Right atrium auricular region (tissue), 2 donors: ENCODE results near the gene TGFB1. TPM values are rescaled to one million over a fixed set of nuclear protein-coding genes. Genes with fewer than 3 reads are reported as not detected.
A peak's percentile ranks its signal among the peaks of the same experiment; 100 is the strongest.

Source experiments
- DNase-seq: peaks from one replicate; pipeline ENCODE4 v3.0.0-alpha.2; 2019; ENCODE audit warnings: low spot score
- H3K27ac ChIP-seq, 2 donors: fragments of 200-600 bp; sonication (generic); 1 replicate in 1 of 2; 2 replicates in 1 of 2; pipeline ENCODE4 v1.5.1; 2016 to 2019
- H3K27me3 ChIP-seq, 2 donors: fragments of 200-600 bp; sonication (generic); one replicate each; pipeline versions ENCODE4 v1.5.1 to v1.6.0; 2017 to 2019
- H3K36me3 ChIP-seq: fragments of 200-600 bp; sonication (generic); one replicate; pipeline ENCODE4 v1.5.1; 2016
- H3K4me1 ChIP-seq, 2 donors: fragments of 200-600 bp; sonication (generic); one replicate each; pipeline versions ENCODE4 v1.5.1 to v1.6.0; 2017 to 2019
- H3K4me3 ChIP-seq, 2 donors: fragments of 200-600 bp; sonication (generic); 1 replicate in 1 of 2; 2 replicates in 1 of 2; pipeline ENCODE4 v1.5.1; 2017 to 2019; ENCODE audit warnings: mild to moderate bottlenecking in 1 of 2, moderate library complexity in 1 of 2
- H3K9me3 ChIP-seq, 2 donors: fragments of 200-600 bp; sonication (generic); one replicate each; pipeline ENCODE4 v1.5.1; 2019
- CTCF ChIP-seq, 2 donors: fragments of 200-600 bp; sonication (generic); IDR thresholded peaks; one replicate each; pipeline ENCODE4 v1.5.1; 2019; ENCODE audit warnings: antibody characterized with exemption in 2 of 2
- total RNA-seq, 2 donors: library from RNA; depleted of rRNA; stranded (reverse); fragments of >200 nt; gene quantifications; one replicate each; pipeline ENCODE4 v1.1.0, GENCODE V29; 2016

TGFB1 gene
- total RNA-seq, 2 donors from 2014 or later = 17.6 to 33.7 TPM

- no peak for TF ChIP-seq CTCF (IDR thresholded peaks at IDR 0.05)
- Histone ChIP-seq H3K4me1 (peaks cover 0 to 47% of the 10 kb centered on the region in 2 donors), H3K9me3 (no peaks in the 10 kb centered on the region), H3K27ac (peak overlapping the region; percentile 96 to 98), H3K36me3 (peaks cover 49% of the 10 kb centered on the region), H3K27me3 (no peaks in the 10 kb centered on the region), H3K4me3 (no peak overlapping the region)
- no peak for DNase-seq
Observed at GRCh38 chr19:41307090-41307875, 46.4 kb downstream of the TGFB1 start.

- peak overlapping the region; percentile 1 to 33 for H3K27ac ChIP-seq
- H3K9me3 ChIP-seq = no peaks in the 10 kb centered on the region
- DNase-seq = no peak
- H3K27me3 ChIP-seq = no peaks in the 10 kb centered on the region
- peaks cover 59% of the 10 kb centered on the region for H3K36me3 ChIP-seq
- no peak for TF ChIP-seq CTCF (IDR thresholded peaks at IDR 0.05)
- no peak overlapping the region for H3K4me3 ChIP-seq
- H3K4me1 ChIP-seq = peaks cover 0 to 44% of the 10 kb centered on the region in 2 donors
Observed at GRCh38 chr19:41305927-41306793, 47.6 kb downstream of the TGFB1 start.

- Histone ChIP-seq H3K4me3 (no peak overlapping the region), H3K36me3 (peaks cover 68% of the 10 kb centered on the region), H3K27ac (peak overlapping the region; percentile 6 to 24), H3K27me3 (no peaks in the 10 kb centered on the region), H3K4me1 (peaks cover 0 to 50% of the 10 kb centered on the region in 2 donors), H3K9me3 (no peaks in the 10 kb centered on the region)
- TF ChIP-seq CTCF (IDR thresholded peaks at IDR 0.05) = no peak
- no peak for DNase-seq
Observed at GRCh38 chr19:41304706-41305483, 48.8 kb downstream of the TGFB1 start.

GRCh38 chr19:41303954-41304353, 49.8 kb downstream of the TGFB1 start:
- no peak for TF ChIP-seq CTCF (IDR thresholded peaks at IDR 0.05)
- peaks cover 0 to 54% of the 10 kb centered on the region in 2 donors for H3K4me1 ChIP-seq
- H3K36me3 ChIP-seq = peaks cover 68% of the 10 kb centered on the region
- no peaks in the 10 kb centered on the region for H3K9me3 ChIP-seq
- H3K4me3 ChIP-seq = no peak overlapping the region
- no peaks in the 10 kb centered on the region for H3K27me3 ChIP-seq
- H3K27ac ChIP-seq = peak overlapping the region in 1 of 2 donors; percentile 6
- DNase-seq = no peak

GRCh38 chr19:41302624-41303351, 50.9 kb downstream of the TGFB1 start:
- DNase-seq = no peak
- Histone ChIP-seq H3K36me3 (peaks cover 66% of the 10 kb centered on the region), H3K4me3 (no peak overlapping the region), H3K27ac (peak overlapping the region; percentile 35 to 90), H3K4me1 (peaks cover 0 to 54% of the 10 kb centered on the region in 2 donors), H3K9me3 (no peaks in the 10 kb centered on the region), H3K27me3 (no peaks in the 10 kb centered on the region)
- no peak for TF ChIP-seq CTCF (IDR thresholded peaks at IDR 0.05)
